Activated CD8-positive, alpha-beta memory T cell treated with anti-CD3 and anti-CD28 coated beads, Interleukin-2, amount 10 ng/mL, durations not matched to agents 7 days and 5 days (primary cell): ENCODE data around the gene UGT2B7. TPM values are rescaled to one million over a fixed set of nuclear protein-coding genes. Genes with fewer than 3 reads are reported as not detected.
"Not testable (repeated sequence)": the region's sequence is repeated elsewhere in the genome, so short reads cannot be mapped to it uniquely, and the experiment has no call there.

Experiments used
- ATAC-seq: fragments of 150-1000 bp; cut with Tn5 transposase; one replicate; pipeline ENCODE4 v1.10.0; 2021; ENCODE audit warnings: moderate library complexity
- CTCF ChIA-PET: fragments of 350-600 bp; sonication (Branson Sonifier 250); formaldehyde crosslinking; loops from one replicate; lab custom pipeline; 2021; ENCODE audit warnings: antibody characterized with exemption; lab: Charles Lee
- DNase-seq: peaks from one replicate; pipeline ENCODE4 v3.0.0-alpha.2; 2020
- H3K27ac Mint-ChIP-seq: one replicate; pipeline ENCODE4 v1.8.0; 2021; ENCODE audit warnings: mild to moderate bottlenecking, mixed read lengths
- H3K27me3 Mint-ChIP-seq: one replicate; pipeline ENCODE4 v1.8.0; 2021; ENCODE audit warnings: mixed read lengths
- H3K36me3 Mint-ChIP-seq: one replicate; pipeline ENCODE4 v1.8.0; 2021; ENCODE audit warnings: mild to moderate bottlenecking, mixed read lengths
- H3K4me1 Mint-ChIP-seq: one replicate; pipeline ENCODE4 v1.8.0; 2021; ENCODE audit warnings: mixed read lengths
- H3K4me3 Mint-ChIP-seq: one replicate; pipeline ENCODE4 v1.8.0; 2021; ENCODE audit warnings: mild to moderate bottlenecking, moderate library complexity, mixed read lengths
- H3K9me3 Mint-ChIP-seq: one replicate; pipeline ENCODE4 v1.8.0; 2022; ENCODE audit warnings: low read depth, mixed read lengths
- total RNA-seq, 2 experiments: library from RNA; stranded (reverse); gene quantifications; one replicate each; pipeline ENCODE4 v1.2.3, GENCODE V29; 2021

The UGT2B7 gene
- total RNA-seq, 2 experiments from 2014 or later, result not detected

GRCh38 chr4:69096810-69097209 lies 536 bp downstream of the UGT2B7 start:
- Mint-ChIP-seq H3K4me1 (no peaks in the 10 kb centered on the region), H3K27me3 (no peaks in the 10 kb centered on the region)
- ATAC-seq, result no peak

DNA sequence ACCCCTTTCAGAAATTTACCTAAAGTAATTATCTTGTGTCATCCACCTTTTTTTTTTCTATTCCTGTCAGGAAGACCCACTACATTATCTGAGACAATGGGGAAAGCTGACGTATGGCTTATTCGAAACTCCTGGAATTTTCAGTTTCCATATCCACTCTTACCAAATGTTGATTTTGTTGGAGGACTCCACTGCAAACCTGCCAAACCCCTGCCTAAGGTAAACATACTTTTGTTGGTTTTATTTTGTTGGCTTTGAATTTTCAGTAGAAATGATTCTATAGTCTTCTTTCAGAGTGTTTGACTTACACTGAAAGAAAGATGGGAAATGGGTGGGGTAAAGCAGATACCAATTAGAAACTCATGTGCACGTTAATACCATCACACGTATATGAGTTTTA lies 2.2 kb downstream of the UGT2B7 start:
- Mint-ChIP-seq H3K36me3 (no peaks in the 10 kb centered on the region), H3K27me3 (no peaks in the 10 kb centered on the region), H3K9me3 (no peaks in the 10 kb centered on the region), H3K4me3 (no peak overlapping the region), H3K27ac (no peak overlapping the region), H3K4me1 (no peaks in the 10 kb centered on the region)
- CTCF ChIA-PET, result no interaction called here
- DNase-seq (no peak), ATAC-seq (no peak)

More at GRCh38 chr4:69096810-69097209, 536 bp downstream of the UGT2B7 start:
- H3K9me3 Mint-ChIP-seq, result no peaks in the 10 kb centered on the region
- H3K36me3 Mint-ChIP-seq, result no peaks in the 10 kb centered on the region
- CTCF ChIA-PET, result no interaction called here
- no peak for DNase-seq
- H3K4me3 Mint-ChIP-seq, result no peak overlapping the region
- H3K27ac Mint-ChIP-seq, result no peak overlapping the region

DNA sequence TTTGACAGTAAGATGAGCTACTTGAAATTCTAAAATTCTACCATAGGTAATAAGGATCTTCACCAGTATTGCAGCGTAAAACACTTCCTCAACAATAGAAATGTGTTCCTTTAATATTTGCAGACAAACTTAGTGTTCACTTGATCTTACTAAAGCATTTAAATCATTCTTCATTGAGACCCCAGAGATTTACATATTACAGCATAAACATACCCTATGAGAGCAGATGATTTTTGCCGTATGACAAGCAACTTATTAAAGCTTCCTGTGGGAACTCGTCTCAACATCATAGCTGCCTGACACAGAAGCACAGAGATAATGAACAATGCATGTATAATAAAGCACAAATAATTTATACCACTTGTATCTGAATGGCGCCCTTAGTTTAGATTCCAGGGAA lies 3.6 kb downstream of the UGT2B7 start:
- Mint-ChIP-seq H3K9me3 (no peaks in the 10 kb centered on the region), H3K36me3 (no peaks in the 10 kb centered on the region), H3K27ac (no peak overlapping the region), H3K4me1 (no peaks in the 10 kb centered on the region), H3K27me3 (no peaks in the 10 kb centered on the region), H3K4me3 (no peak overlapping the region)
- DNase-seq, result no peak
- CTCF ChIA-PET, result no interaction called here
- ATAC-seq, result no peak

GRCh38 chr4:69102668-69103067 lies 6.4 kb downstream of the UGT2B7 start:
- H3K27ac Mint-ChIP-seq, CTCF ChIA-PET, H3K4me1 Mint-ChIP-seq, ATAC-seq, H3K4me3 Mint-ChIP-seq, DNase-seq, H3K36me3 Mint-ChIP-seq, H3K9me3 Mint-ChIP-seq, H3K27me3 Mint-ChIP-seq: not testable (repeated sequence)

GRCh38 chr4:69104719-69105275 lies 8.5 kb downstream of the UGT2B7 start:
- Mint-ChIP-seq H3K27me3 (no peaks in the 10 kb centered on the region), H3K4me3 (no peak overlapping the region), H3K4me1 (no peaks in the 10 kb centered on the region), H3K27ac (no peak overlapping the region), H3K9me3 (no peaks in the 10 kb centered on the region), H3K36me3 (no peaks in the 10 kb centered on the region)
- CTCF ChIA-PET, result no interaction called here
- ATAC-seq, result no peak
- no peak for DNase-seq

DNA sequence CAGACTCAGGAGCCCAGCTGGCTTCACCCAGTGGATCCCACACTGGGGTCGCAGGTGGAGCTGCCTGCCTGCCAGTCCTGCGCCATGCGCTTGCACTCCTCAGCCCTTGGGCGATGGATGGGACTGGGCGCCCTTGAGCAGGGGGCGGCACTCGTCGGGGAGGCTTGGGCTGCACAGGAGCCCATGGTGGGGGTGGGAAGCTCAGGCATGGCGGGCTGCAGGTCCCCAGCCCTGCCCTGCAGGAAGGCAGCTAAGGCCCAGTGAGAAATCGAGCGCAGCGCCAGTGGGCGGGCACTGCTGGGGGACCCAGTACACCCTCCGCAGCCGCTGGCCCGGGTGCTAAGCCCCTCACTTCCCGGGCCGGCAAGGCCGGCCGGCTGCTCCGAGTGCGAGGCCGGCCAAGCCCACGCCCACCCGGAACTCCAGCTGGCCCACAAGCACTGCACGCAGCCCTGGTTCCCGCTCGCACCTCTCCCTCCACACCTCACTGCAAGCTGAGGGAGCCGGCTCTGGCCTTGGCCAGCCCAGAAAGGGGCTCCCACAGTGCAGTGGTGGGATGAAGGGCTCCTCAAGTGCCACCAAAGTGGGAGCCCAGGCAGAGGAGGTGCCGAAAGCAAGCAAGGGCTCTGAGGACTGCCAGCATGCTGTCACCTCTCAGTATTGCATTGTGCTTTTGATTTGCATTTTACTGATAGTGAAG lies 19.0 kb downstream of the UGT2B7 start:
- H3K4me3 Mint-ChIP-seq, ATAC-seq, H3K4me1 Mint-ChIP-seq, H3K27me3 Mint-ChIP-seq, CTCF ChIA-PET, H3K27ac Mint-ChIP-seq, H3K36me3 Mint-ChIP-seq, H3K9me3 Mint-ChIP-seq, DNase-seq: not testable (repeated sequence)

DNA sequence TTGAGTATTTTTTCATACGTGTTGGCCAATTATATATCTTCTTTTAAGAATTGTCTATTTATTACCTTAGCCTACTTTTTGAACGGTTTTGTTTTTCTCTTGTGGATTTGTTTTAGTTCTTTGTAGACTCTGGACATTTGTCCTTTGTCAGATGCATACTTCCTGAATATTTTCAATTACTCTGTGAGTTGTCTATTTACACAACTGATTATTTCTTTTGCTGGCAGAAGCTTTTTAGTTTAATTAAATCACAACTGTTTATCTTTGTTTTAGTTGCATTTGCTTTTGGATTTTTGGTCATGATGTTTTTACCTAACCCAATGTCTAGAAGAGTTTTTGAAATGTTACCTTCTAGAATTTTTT lies 19.6 kb downstream of the UGT2B7 start:
- Mint-ChIP-seq H3K27me3 (no peaks in the 10 kb centered on the region), H3K27ac (no peak overlapping the region), H3K9me3 (no peaks in the 10 kb centered on the region), H3K36me3 (no peaks in the 10 kb centered on the region), H3K4me3 (no peak overlapping the region), H3K4me1 (no peaks in the 10 kb centered on the region)
- DNase-seq (no peak), ATAC-seq (no peak)
- CTCF ChIA-PET, result no interaction called here

- no peak overlapping the region for H3K4me3 Mint-ChIP-seq
- H3K4me1 Mint-ChIP-seq, result no peaks in the 10 kb centered on the region
- no peaks in the 10 kb centered on the region for H3K27me3 Mint-ChIP-seq
- H3K9me3 Mint-ChIP-seq, result no peaks in the 10 kb centered on the region
- DNase-seq (no peak), ATAC-seq (no peak)
- no peak overlapping the region for H3K27ac Mint-ChIP-seq
- H3K36me3 Mint-ChIP-seq, result no peaks in the 10 kb centered on the region
- CTCF ChIA-PET, result no interaction called here
These were observed 20.5 kb downstream of the UGT2B7 start for GRCh38 chr4:69116645-69117321.

GRCh38 chr4:69120870-69121269 lies 24.6 kb downstream of the UGT2B7 start:
- Mint-ChIP-seq H3K4me3 (no peak overlapping the region), H3K27ac (no peak overlapping the region), H3K36me3 (no peaks in the 10 kb centered on the region), H3K27me3 (no peaks in the 10 kb centered on the region), H3K4me1 (no peaks in the 10 kb centered on the region), H3K9me3 (no peaks in the 10 kb centered on the region)
- DNase-seq (no peak), ATAC-seq (no peak)
- CTCF ChIA-PET, result no interaction called here

DNA sequence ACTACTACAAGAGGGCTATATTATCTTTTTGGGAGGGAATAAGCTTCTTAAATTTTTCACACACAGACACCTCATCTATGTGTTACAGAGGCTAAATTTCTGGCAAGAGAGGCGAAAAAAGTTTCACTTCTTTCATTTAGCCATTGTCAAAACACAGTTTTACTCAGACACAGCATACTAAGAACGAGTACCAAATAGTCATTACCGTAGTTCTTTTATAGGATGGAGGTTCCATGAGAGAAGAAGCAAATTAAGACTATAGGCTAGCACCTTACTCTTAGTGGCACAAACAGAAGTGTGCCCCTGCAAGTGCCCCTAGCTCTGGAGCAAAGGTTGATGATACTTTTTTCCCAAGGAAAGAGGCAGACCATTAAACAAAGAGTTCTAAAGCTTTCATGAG lies 26.2 kb downstream of the UGT2B7 start:
- Mint-ChIP-seq H3K4me3 (no peak overlapping the region), H3K9me3 (no peaks in the 10 kb centered on the region), H3K36me3 (no peaks in the 10 kb centered on the region), H3K27ac (no peak overlapping the region), H3K27me3 (no peaks in the 10 kb centered on the region), H3K4me1 (no peaks in the 10 kb centered on the region)
- CTCF ChIA-PET, result no interaction called here
- no peak for DNase-seq
- ATAC-seq, result no peak

GRCh38 chr4:69124941-69125340 lies 28.7 kb downstream of the UGT2B7 start:
- Mint-ChIP-seq H3K27me3 (no peaks in the 10 kb centered on the region), H3K9me3 (no peaks in the 10 kb centered on the region), H3K4me1 (no peaks in the 10 kb centered on the region), H3K36me3 (no peaks in the 10 kb centered on the region), H3K27ac (no peak overlapping the region), H3K4me3 (no peak overlapping the region)
- DNase-seq (no peak), ATAC-seq (no peak)
- CTCF ChIA-PET, result no interaction called here

DNA sequence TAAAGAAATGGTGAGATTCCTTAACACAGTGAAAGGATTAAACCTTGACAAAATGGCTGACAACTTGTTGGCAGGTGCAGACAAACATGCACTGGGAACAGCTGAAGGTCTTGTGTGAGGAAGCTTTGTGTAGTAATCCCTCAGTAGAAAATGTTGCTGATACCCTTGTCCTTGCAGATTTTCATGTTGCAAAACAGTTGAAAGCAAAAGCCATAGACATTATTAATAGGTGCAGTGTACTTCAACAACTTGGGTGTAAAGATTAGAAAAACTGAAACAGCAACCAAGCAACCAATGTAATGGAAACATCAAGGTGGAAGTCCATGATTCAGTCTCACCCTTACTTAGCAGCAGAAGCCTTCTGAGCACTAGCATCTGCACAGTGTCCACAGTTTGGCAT lies 29.8 kb downstream of the UGT2B7 start:
- H3K36me3 Mint-ChIP-seq, result no peaks in the 10 kb centered on the region
- H3K4me3 Mint-ChIP-seq, result no peak overlapping the region
- CTCF ChIA-PET, result no interaction called here
- no peaks in the 10 kb centered on the region for H3K27me3 Mint-ChIP-seq
- no peak for DNase-seq
- no peaks in the 10 kb centered on the region for H3K4me1 Mint-ChIP-seq
- no peak for ATAC-seq
- no peak overlapping the region for H3K27ac Mint-ChIP-seq
- H3K9me3 Mint-ChIP-seq, result no peaks in the 10 kb centered on the region

DNA sequence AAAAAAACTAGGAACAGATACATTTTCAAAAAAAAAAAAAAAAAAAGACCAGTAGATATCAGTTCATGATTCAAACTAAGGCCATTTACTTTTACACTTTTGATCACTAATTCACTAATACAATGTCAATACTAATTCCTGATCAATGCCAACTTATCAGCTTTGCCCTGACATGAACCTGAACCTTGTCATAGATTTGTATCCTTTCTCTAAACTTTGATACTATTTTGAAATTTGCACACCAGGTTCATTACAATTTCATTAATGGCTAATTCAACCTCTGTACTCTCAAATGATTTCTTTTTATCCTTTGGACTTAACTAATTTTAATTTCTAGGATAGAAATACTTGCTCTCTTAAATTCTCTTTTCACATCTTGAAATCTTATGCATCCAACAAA lies 37.7 kb downstream of the UGT2B7 start:
- Mint-ChIP-seq H3K27me3 (no peaks in the 10 kb centered on the region), H3K4me3 (no peak overlapping the region), H3K9me3 (no peaks in the 10 kb centered on the region), H3K4me1 (no peaks in the 10 kb centered on the region), H3K36me3 (no peaks in the 10 kb centered on the region), H3K27ac (no peak overlapping the region)
- CTCF ChIA-PET, result no interaction called here
- ATAC-seq, result no peak
- no peak for DNase-seq

GRCh38 chr4:69134471-69134870 lies 38.2 kb downstream of the UGT2B7 start:
- H3K27ac Mint-ChIP-seq, result no peak overlapping the region
- H3K9me3 Mint-ChIP-seq, result no peaks in the 10 kb centered on the region
- H3K27me3 Mint-ChIP-seq, result no peaks in the 10 kb centered on the region
- DNase-seq (no peak), ATAC-seq (no peak)
- no peaks in the 10 kb centered on the region for H3K4me1 Mint-ChIP-seq
- no peaks in the 10 kb centered on the region for H3K36me3 Mint-ChIP-seq
- CTCF ChIA-PET, result no interaction called here
- no peak overlapping the region for H3K4me3 Mint-ChIP-seq
